ENCODE data around the gene ARHGEF2. TPM values are rescaled to one million over a fixed set of nuclear protein-coding genes. Genes with fewer than 3 reads are reported as not detected.

Gene ARHGEF2
- total and polyA plus RNA-seq, 2 of the 13 experiments (the other 11 are each of a cell fraction or from before 2014, with no cell fraction given), result 16.1 to 32.1 TPM

GRCh38 chr1:155978325-155978972 is at the start of gene ARHGEF2 (continued):
- 0 out of 2 replicates have a peak, but pooled peaks have one; percentile 4 for TF ChIP-seq STAG1 (CRISPR knock-in tag; IDR thresholded peaks at IDR 0.05)
- 0 out of 2 replicates have a peak, but pooled peaks have one; percentile 51 for TF ChIP-seq ZMAT3 (CRISPR knock-in tag; conservative IDR thresholded peaks at IDR 0.05)
- peak; percentile 36 for TF ChIP-seq POLR2G (IDR thresholded peaks at IDR 0.05; ENCODE audit: low read depth, low read length)
- 0 out of 2 replicates have a peak, but pooled peaks have one; percentile 43 for TF ChIP-seq ELF4 (CRISPR knock-in tag; IDR thresholded peaks at IDR 0.05; ENCODE audit: borderline replicate concordance)
- no peak for TF ChIP-seq ISX (CRISPR knock-in tag; conservative IDR thresholded peaks at IDR 0.05)
- peak; percentile 28; the same call in 1 of the 2 replicates for TF ChIP-seq KDM2A (CRISPR knock-in tag; IDR thresholded peaks at IDR 0.05; ENCODE audit: borderline replicate concordance, low read depth)
- TF ChIP-seq HOMEZ (CRISPR knock-in tag; IDR thresholded peaks at IDR 0.05; ENCODE audit: low read depth), result peak; percentile 16; the same call in 1 of the 2 replicates
- TF ChIP-seq TAF1 (CRISPR knock-in tag; IDR thresholded peaks at IDR 0.05), result peak; percentile 56; the same call in 1 of the 2 replicates
- TF ChIP-seq, protein P1, sequence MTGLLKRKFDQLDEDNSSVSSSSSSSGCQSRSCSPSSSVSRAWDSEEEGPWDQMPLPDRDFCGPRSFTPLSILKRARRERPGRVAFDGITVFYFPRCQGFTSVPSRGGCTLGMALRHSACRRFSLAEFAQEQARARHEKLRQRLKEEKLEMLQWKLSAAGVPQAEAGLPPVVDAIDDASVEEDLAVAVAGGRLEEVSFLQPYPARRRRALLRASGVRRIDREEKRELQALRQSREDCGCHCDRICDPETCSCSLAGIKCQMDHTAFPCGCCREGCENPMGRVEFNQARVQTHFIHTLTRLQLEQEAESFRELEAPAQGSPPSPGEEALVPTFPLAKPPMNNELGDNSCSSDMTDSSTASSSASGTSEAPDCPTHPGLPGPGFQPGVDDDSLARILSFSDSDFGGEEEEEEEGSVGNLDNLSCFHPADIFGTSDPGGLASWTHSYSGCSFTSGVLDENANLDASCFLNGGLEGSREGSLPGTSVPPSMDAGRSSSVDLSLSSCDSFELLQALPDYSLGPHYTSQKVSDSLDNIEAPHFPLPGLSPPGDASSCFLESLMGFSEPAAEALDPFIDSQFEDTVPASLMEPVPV (CRISPR knock-in tag; IDR thresholded peaks at IDR 0.05), result peak; percentile 41; the same call in 1 of the 2 replicates
- no peak for TF ChIP-seq NR2F6 (IDR thresholded peaks at IDR 0.05)
- TF ChIP-seq NR2F6 (CRISPR knock-in tag; IDR thresholded peaks at IDR 0.05), result peak; percentile 28; the same call in 1 of the 2 replicates
- peak; percentile 95 for TF ChIP-seq PCBP1 (IDR thresholded peaks at IDR 0.05; ENCODE audit: borderline replicate concordance, low read depth, low read length)
- 0 out of 2 replicates have a peak, but pooled peaks have one; percentile 9 for TF ChIP-seq MTA1 (CRISPR knock-in tag; IDR thresholded peaks at IDR 0.05; ENCODE audit: borderline replicate concordance)
- TF ChIP-seq, protein P2, sequence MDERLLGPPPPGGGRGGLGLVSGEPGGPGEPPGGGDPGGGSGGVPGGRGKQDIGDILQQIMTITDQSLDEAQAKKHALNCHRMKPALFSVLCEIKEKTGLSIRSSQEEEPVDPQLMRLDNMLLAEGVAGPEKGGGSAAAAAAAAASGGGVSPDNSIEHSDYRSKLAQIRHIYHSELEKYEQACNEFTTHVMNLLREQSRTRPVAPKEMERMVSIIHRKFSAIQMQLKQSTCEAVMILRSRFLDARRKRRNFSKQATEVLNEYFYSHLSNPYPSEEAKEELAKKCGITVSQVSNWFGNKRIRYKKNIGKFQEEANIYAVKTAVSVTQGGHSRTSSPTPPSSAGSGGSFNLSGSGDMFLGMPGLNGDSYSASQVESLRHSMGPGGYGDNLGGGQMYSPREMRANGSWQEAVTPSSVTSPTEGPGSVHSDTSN (CRISPR knock-in tag; IDR thresholded peaks at IDR 0.05), result no peak
- peak; percentile 77; the same call in 1 of the 2 replicates for TF ChIP-seq ZNF788 (CRISPR knock-in tag; IDR thresholded peaks at IDR 0.05; ENCODE audit: borderline replicate concordance)
- TF ChIP-seq SAP130 (CRISPR knock-in tag; IDR thresholded peaks at IDR 0.05; ENCODE audit: low read depth), result peak; percentile 61; the same call in 1 of the 2 replicates
- TF ChIP-seq ZEB1 (IDR thresholded peaks at IDR 0.05; ENCODE audit: insufficient replicate concordance, low read depth), result peak; percentile 16
- TF ChIP-seq, protein P3, sequence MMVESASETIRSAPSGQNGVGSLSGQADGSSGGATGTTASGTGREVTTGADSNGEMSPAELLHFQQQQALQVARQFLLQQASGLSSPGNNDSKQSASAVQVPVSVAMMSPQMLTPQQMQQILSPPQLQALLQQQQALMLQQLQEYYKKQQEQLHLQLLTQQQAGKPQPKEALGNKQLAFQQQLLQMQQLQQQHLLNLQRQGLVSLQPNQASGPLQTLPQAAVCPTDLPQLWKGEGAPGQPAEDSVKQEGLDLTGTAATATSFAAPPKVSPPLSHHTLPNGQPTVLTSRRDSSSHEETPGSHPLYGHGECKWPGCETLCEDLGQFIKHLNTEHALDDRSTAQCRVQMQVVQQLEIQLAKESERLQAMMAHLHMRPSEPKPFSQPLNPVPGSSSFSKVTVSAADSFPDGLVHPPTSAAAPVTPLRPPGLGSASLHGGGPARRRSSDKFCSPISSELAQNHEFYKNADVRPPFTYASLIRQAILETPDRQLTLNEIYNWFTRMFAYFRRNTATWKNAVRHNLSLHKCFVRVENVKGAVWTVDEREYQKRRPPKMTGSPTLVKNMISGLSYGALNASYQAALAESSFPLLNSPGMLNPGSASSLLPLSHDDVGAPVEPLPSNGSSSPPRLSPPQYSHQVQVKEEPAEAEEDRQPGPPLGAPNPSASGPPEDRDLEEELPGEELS (CRISPR knock-in tag; IDR thresholded peaks at IDR 0.05), result 0 out of 2 replicates have a peak, but pooled peaks have one; percentile 22
- 0 out of 2 replicates have a peak, but pooled peaks have one; percentile 40 for TF ChIP-seq SAFB2 (CRISPR knock-in tag; IDR thresholded peaks at IDR 0.05; ENCODE audit: borderline replicate concordance, low read depth)
- peak; percentile 29; the same call in 1 of the 2 replicates for TF ChIP-seq THRA (CRISPR knock-in tag; IDR thresholded peaks at IDR 0.05; ENCODE audit: borderline replicate concordance)

All from HepG2 (cell line).